HCT116 (cell line): ENCODE data around the gene ADAMTS9.

Source experiments
- EZH2phosphoT487 ChIP-seq: fragments of 200-600 bp; IDR thresholded peaks from 2 replicates; pipeline ENCODE4 v1.6.1; 2018; ENCODE audit warnings: antibody characterized with exemption, borderline replicate concordance
- POLR2A ChIP-seq: IDR thresholded peaks from 2 replicates; pipeline ENCODE4 v1.7.0; 2011; ENCODE audit warnings: borderline replicate concordance; ENCODE audit not compliant: insufficient read depth, insufficient read length; ENCODE audit errors: extremely low read depth
- SP1 ChIP-seq: IDR thresholded peaks from 2 replicates; pipeline ENCODE4 v1.6.1; 2012; ENCODE audit warnings: low read depth
- TF ChIP-seq, protein P1 (sequence below): IDR thresholded peaks from 2 replicates; pipeline ENCODE4 v1.6.1; 2011; ENCODE audit warnings: mild to moderate bottlenecking, low read length, moderate library complexity; ENCODE audit not compliant: insufficient replicate concordance; ENCODE audit errors: extremely low read depth
- TF ChIP-seq, protein P2 (sequence below), 3 experiments: fragments of 200-600 bp in 1 of 3; sonication (generic) in 1 of 3; IDR thresholded peaks in 2 of 3; conservative IDR thresholded peaks in 1 of 3; 2 replicates each; pipeline ENCODE4 v1.5.1; 2012 to 2017; ENCODE audit warnings: low read depth in 2 of 3, low read length in 2 of 3, antibody characterized with exemption in 1 of 3, borderline replicate concordance in 1 of 3, control low read depth in 1 of 3, mild to moderate bottlenecking in 1 of 3, mixed read lengths in 1 of 3, mixed run types in 1 of 3, moderate library complexity in 1 of 3; ENCODE audit not compliant: insufficient read depth in 1 of 3

DNA sequence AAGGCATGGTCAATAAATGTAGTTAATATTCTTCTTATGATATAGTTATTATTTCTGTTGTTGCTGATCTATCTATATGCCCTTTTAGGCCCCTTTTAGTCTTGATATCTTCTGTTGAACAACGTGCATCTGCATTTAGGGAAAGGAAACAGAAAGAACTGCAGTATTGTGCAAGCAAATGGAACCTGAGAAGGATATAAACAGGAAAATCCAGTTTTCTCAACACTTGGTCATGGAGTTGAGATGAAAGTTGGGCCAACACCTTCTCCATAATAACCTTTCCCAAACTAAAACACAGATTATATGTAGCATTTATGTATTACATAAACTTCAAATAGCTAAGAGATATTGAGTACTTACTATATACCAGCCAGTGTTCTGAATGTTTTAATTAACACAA is 179.7 kb downstream of the ADAMTS9 start:
- TF ChIP-seq, protein P1, sequence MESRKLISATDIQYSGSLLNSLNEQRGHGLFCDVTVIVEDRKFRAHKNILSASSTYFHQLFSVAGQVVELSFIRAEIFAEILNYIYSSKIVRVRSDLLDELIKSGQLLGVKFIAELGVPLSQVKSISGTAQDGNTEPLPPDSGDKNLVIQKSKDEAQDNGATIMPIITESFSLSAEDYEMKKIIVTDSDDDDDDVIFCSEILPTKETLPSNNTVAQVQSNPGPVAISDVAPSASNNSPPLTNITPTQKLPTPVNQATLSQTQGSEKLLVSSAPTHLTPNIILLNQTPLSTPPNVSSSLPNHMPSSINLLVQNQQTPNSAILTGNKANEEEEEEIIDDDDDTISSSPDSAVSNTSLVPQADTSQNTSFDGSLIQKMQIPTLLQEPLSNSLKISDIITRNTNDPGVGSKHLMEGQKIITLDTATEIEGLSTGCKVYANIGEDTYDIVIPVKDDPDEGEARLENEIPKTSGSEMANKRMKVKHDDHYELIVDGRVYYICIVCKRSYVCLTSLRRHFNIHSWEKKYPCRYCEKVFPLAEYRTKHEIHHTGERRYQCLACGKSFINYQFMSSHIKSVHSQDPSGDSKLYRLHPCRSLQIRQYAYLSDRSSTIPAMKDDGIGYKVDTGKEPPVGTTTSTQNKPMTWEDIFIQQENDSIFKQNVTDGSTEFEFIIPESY, result no peak
- TF ChIP-seq, protein P2, sequence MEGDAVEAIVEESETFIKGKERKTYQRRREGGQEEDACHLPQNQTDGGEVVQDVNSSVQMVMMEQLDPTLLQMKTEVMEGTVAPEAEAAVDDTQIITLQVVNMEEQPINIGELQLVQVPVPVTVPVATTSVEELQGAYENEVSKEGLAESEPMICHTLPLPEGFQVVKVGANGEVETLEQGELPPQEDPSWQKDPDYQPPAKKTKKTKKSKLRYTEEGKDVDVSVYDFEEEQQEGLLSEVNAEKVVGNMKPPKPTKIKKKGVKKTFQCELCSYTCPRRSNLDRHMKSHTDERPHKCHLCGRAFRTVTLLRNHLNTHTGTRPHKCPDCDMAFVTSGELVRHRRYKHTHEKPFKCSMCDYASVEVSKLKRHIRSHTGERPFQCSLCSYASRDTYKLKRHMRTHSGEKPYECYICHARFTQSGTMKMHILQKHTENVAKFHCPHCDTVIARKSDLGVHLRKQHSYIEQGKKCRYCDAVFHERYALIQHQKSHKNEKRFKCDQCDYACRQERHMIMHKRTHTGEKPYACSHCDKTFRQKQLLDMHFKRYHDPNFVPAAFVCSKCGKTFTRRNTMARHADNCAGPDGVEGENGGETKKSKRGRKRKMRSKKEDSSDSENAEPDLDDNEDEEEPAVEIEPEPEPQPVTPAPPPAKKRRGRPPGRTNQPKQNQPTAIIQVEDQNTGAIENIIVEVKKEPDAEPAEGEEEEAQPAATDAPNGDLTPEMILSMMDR (IDR thresholded peaks at IDR 0.05 in 2 of 3, conservative IDR thresholded peaks at IDR 0.05 in 1 of 3; ENCODE audit: borderline replicate concordance in 1 of 3, insufficient read depth in 1 of 3, low read depth in 2 of 3, low read length in 2 of 3), result no peak
- TF ChIP-seq SP1 (no peak), POLR2A (no peak), EZH2phosphoT487 (no peak)
